ACHN (cell line): ENCODE data around the gene HUS1.
A peak's percentile ranks its signal among the peaks of the same experiment; 100 is the strongest.
"Not testable (repeated sequence)": the region's sequence is repeated elsewhere in the genome, so short reads cannot be mapped to it uniquely, and the experiment has no call there.

Experiments
- DNase-seq: peaks from one replicate; pipeline ENCODE4 v3.0.0-alpha.2; 2015
- in situ Hi-C: cut with HindIII; loops from 2 replicates; pipeline ENCODE4 v1.10.0; 2017; ENCODE audit warnings: low sequenced_read_pairs, low pct_ligation_motif_present, low pct_unique_long_range_greater_than_20kb

The HUS1 gene

DNA sequence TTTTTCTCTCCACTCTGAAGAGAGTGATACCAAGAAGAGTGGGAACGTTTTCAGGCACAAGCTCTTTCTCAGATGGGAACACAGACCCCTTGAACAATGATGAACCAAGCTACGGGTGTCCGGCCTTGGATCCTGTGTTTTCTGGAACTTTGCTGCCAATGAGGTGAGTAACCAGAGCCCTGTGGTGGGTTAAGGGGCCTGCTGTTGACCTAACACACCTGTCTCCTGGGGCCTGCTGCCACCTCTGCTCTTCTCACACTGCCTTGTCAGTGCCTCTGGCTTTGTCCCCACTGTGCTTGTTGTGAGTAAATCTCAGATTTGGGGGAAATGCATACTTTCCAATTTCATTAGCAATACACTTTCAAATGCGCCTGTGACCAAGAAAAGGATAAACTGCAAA is 29.7 kb downstream of the HUS1 start:
- DNase-seq, result no peak
- in situ Hi-C loops, result no loop called here

- DNase-seq, result no peak
- in situ Hi-C loops, result no loop called here
Observed at GRCh38 chr7:47948141-47948790, 31.1 kb downstream of the HUS1 start, which contains the start of gene PKD1L1. Gene PKD1L1, minus strand, starts transcription at chr7:47948466. Its CDS starts 26 bp downstream, at chr7:47948440.

DNA sequence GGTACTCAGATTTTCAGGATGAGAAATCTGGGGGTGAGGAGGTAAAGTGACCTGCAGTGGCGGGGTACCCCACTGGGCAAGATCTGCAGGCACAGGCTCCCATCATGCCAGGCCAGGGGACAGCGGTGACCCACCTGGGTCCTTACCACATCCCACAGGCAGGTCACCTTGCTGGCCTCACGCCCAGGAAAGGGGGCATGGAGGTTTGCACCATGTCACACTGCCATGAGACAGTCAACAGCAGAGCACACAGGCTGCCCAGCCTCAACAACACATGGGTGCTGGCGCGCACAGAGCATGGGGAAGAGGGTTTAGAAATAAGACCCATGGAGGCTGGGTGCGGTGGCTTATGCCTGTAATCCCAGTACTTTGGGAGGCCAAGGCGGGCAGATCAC is 32.1 kb downstream of the HUS1 start:
- DNase-seq, result no peak
- in situ Hi-C loops, result no loop called here

GRCh38 chr7:47946581-47947354 is 32.6 kb downstream of the HUS1 start:
- in situ Hi-C loops, result no loop called here
- no peak for DNase-seq

GRCh38 chr7:47945261-47946015 is 34.0 kb downstream of the HUS1 start:
- in situ Hi-C loops, result no loop called here
- peak; percentile 74 for DNase-seq

DNA sequence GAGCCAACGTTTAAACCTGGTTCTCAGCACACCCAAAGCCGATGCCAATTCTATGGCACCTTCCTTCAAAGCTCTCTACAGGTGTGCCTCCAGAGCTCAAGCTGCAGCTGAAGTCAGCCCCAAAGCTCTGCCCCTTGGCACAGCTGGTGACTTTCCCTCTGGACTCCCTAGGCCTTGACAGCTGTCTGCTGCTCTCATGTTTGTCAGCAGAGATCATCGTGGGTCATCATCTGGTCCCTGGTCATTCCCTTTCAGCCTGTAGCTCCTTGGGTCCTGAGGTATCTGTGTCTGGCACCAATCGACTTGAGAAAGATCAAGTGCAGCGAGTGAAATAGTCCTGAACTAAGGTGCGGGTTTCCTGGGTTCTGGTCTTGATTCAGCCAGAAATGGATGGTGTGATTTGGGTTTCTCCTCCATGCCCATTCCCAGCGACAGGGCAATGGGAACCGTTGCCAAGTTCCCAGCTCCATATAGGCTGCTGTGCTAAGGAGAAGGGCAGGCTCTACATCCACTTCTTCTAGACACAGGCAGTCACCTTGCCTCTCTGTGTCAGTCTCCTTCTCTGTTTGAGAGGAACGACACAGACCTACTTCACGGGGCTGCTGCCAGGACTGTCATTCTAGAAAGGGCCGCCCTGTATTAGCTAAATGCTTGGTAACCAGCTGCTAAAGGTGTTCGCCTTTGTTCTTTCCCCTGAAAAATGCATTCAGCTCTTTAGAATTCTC is 34.7 kb downstream of the HUS1 start:
- in situ Hi-C loops, result no loop called here
- no peak for DNase-seq

- no peak for DNase-seq
- in situ Hi-C loops, result no loop called here
Observed at GRCh38 chr7:47943676-47944474, 35.5 kb downstream of the HUS1 start.

DNA sequence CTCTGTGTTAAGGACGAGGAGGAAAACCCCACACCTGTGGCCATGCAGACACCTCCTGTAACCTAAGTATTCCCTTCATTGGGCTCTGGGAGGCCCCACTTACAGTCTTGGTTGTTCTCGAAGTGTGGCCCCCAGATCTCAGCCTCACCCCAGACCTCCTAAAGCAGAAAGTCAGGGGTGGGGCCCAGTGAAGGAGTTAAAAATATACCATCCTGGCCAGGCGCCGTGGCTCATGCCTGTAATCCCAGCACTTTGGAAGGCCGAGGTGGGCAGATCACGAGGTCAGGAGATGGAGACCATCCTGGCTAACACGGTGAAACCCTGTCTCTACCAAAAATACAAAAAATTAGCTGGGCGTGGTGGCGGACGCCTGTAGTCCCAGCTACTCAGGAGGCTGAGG is 36.8 kb downstream of the HUS1 start:
- in situ Hi-C loops, DNase-seq: not testable (repeated sequence)

GRCh38 chr7:47942132-47942531 is 37.3 kb downstream of the HUS1 start:
- in situ Hi-C loops, result no loop called here
- no peak for DNase-seq

- peak; percentile 32 for DNase-seq
- in situ Hi-C loops, result no loop called here
Observed at GRCh38 chr7:47941136-47941844, 38.1 kb downstream of the HUS1 start.

DNA sequence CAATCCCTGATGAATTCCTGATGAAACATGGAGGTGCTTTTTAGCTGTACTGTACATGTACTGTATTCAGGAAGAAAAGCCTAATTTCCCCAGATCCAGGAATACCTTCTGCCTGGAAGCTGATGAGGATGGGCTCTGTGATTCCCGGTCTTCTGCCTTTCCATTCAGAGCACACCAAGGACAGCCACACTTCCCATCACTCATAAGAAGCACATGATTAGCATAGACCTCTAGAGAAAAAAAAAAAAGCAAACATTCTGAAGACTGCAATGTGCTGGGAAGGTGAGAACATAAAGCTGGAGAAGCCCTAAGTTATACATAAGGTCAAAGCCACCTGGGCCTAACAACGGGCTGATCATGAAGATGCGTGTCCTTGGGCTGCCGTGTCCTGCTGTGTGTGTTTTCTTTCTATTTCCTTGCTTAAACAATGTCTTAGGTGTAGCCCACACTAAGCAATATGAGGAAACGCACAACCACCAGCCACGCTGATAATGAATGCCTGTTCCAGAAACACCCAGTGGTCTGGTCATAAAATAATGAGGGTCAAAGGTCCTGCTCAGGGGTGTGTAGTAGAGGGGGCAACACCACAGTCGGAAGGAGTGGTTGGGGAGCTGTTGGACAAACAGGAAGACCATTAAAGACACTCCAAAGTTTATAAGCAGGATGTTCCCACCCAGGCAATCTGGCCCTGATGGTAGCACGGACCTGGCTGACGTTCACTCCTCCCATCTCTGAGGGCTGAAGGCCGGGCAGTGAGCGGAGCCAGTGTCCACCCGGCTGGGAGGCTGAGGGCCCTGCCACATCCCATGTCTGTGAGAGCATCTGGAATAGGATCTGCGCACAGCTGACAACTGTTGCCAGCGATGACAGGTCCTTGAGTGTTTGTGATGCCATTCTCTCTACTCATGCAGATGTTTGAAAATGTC is 39.1 kb downstream of the HUS1 start:
- DNase-seq, result no peak
- in situ Hi-C loops, result no loop called here

DNA sequence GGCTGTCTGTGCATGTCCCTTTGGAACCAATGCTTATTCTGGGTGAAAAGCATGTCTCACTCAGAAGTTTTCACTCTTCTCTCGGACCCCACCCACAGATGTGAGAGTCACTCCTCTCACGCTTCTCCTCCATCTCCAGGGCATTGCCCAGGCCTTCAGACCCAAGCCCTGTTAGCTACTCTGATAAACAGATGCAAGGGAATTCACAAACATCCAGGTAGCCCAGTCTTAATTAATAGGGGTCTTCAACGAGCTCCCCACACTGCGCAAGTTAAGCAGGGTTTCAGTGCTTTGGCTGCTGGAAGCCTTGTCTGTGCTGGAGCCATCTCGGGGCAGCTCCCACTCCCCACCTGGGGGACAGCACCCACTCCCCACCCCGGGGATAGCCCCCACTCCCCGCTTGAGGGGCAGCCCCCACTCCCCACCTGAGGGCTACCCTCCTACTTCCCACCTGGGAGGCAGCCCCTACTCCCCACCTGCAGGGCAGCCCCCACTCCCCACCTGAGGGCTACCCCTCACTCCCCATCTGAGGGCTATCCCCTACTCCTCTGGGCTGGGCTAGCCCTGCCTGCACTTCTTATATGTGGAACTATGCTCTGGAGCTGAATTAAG is 39.9 kb downstream of the HUS1 start:
- DNase-seq, result no peak
- in situ Hi-C loops, result no loop called here

DNA sequence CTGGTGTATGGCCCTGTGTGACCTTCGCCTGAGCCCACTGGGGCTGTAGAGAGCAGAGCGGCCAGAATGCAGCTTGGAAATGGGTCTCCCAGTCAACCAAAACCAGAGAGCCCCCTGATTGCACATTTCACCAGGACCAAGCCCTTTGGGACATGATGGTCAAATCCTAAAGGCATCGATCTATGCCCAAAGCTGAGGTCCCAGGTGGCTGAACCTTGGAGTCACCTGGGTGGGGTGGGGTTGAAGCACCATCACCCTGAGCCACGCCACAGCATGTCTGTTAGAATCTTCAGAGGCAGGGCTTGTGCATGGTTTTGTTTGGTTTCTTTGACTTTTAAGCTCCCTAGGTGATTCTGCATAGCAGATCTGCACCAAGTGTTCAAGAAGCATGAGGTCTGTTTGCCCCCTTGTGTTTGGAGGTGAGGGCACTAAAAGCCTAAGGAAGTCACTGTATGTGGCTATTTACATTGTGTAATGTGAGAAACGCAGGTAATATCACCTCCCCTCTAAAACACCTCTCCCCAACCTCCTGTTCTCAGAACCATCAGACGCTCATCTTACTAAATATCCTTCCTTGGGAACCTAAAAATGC is 40.7 kb downstream of the HUS1 start:
- in situ Hi-C loops, result no loop called here
- peak; percentile 19 for DNase-seq

DNA sequence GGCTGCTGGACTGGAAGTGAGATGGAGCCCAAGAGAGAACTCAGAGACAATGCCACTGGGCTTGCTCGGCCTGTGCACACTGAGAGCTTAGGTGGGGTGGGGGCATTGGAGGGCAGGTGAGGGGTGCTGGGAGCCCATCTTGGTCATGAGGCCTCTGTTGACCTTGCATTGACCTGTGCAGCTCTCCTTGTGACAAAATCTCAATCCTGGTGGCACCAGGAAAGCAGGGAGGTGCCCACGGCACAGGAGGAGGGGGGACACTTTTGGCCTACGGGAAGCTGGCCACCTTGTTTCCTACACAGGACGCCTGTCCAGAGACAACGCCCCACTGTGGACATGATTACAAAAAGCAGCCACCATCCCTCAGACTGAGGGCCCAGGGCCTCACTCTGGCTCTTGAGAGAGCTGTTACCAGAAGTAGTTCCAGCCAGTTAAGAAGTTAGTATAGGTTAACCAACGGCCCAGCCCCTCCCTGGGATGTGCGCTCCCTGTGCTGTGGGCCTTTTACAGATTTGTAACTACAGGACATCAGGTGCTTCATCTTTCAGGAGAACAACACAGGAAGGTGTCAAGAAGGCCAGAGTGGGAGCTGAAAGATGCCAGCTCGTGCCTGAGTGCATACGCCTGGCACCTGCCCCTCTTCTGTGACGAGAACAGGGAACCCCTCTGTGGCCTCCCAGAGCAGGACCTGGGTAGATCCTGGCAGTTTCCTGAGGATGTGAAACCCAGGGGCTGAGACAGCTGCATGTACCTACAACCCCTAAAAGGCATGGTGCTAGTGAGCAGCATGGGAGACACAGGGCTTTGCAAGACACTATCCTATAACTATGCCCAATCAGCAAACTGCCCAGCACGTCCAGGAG is 41.5 kb downstream of the HUS1 start:
- DNase-seq, result no peak
- in situ Hi-C loops, result no loop called here

DNA sequence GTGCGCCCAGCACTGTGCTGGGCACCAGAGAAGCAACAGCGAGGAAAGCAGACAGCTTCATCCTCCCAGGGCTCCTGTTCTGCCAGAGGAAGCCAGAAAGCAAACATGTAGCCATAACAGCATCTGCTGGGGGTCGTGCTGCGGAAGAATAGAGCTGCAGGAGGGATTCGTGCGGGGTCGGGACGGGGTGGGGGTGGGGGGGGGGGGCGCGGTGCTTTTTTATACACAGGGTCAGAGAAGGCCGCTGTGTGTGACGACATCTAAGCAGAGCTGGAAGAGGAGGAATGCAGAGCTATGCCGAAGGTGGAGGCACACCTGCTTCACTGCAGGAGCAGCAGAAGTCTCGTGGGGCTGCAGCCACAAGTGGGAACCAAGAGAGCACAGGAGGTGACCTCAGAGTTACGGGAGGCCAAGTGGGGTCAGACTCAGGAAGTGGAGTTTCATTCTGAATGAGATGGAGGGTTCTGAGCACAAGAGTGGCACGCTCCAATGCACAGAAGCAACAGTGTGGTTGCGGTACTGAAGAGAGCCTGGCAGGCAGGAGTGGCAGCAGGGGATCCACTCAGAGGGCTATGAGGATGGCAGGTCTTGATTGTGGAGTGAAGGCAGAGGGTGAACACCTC is 42.2 kb downstream of the HUS1 start:
- no peak for DNase-seq
- in situ Hi-C loops, result no loop called here
